ENCODE data around the gene SPACA4. TPM values are rescaled to one million over a fixed set of nuclear protein-coding genes. Genes with fewer than 3 reads are reported as not detected.
A peak's percentile ranks its signal among the peaks of the same experiment; 100 is the strongest.

SPACA4 gene
- polyA plus RNA-seq, 1 donor (not counting 4 experiments of a cell fraction or from before 2014, with no cell fraction given): 0.08 TPM

DNA sequence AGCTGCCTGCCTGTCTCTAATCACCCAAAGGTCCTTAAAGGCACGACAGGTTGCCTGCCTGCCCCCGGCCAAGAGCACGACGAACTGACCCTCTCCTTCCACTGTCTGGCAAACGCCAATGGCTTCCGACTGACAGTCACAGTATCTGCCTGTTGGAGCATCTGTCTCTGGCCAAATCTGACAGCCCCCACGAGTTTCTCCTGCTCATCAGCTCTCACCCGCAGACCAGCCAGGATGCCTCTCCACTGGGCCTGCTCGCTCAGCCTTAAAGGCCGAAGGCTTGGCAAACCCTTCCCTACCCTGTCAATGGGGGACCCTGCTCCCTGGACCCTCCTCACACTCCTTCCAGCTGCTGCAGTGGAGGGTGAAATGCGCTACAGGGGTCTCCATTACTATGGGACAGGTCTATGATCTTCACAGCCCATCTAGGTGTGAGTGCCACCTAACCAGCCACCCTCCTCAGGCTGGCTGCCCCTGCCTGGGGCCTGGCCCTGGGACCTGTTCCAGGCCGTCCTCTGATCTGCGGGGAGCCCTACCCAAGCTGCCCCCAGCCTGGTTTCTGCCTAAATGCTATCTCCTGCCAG lies 7.4 kb downstream of the SPACA4 start:
- Histone ChIP-seq H3K79me2 (ENCODE audit: control insufficient read depth, insufficient read depth, low read length) (peaks cover 37% of the 10 kb centered on the region), H2AFZ (ENCODE audit: control insufficient read depth, low read length) (no peak overlapping the region), H3K9me1 (ENCODE audit: control insufficient read depth, extremely low read depth, insufficient read depth, low read length) (peaks cover 5% of the 10 kb centered on the region), H3K36me3 (ENCODE audit: control insufficient read depth in 2 of 2, extremely low read depth in 1 of 2, insufficient read depth in 2 of 2, low read length in 2 of 2) (peaks cover 20 to 36% of the 10 kb centered on the region in 2 experiments), H3K4me3 (ENCODE audit: control insufficient read depth in 2 of 3, extremely low read depth in 1 of 3, insufficient read depth in 2 of 3, low read depth in 1 of 3, low read length in 3 of 3) (no peak overlapping the region), H3K4me1 (ENCODE audit: control insufficient read depth, extremely low read depth, insufficient read depth, low read length) (peaks cover 33% of the 10 kb centered on the region), H3K27ac (ENCODE audit: control insufficient read depth, insufficient read depth, low read length) (no peak overlapping the region), H3K9me3 (ENCODE audit: control insufficient read depth, low read depth, low read length) (no peaks in the 10 kb centered on the region), H3K4me2 (ENCODE audit: control insufficient read depth, extremely low read depth, insufficient read depth, low read depth, low read length) (no peak overlapping the region), H3K27me3 (ENCODE audit: control insufficient read depth, extremely low read depth, insufficient read depth, low read length) (no peaks in the 10 kb centered on the region), H4K20me1 (ENCODE audit: control insufficient read depth, extremely low read depth, insufficient read depth, low read length) (peaks cover 32% of the 10 kb centered on the region), H3K9ac (ENCODE audit: control insufficient read depth, extremely low read depth, insufficient read depth, low read length) (no peak overlapping the region)
- dilution Hi-C loops (cut with MboI; ENCODE audit: extremely low pct_ligation_motif_present, low sequenced_read_pairs): no loop called here
- FAIRE-seq (no peak), DNase-seq (ENCODE audit: low read depth, low spot score) (no peak)
- TF ChIP-seq EZH2 (IDR thresholded peaks at IDR 0.05; ENCODE audit: low read length): no peak
- TF ChIP-seq, protein P1, sequence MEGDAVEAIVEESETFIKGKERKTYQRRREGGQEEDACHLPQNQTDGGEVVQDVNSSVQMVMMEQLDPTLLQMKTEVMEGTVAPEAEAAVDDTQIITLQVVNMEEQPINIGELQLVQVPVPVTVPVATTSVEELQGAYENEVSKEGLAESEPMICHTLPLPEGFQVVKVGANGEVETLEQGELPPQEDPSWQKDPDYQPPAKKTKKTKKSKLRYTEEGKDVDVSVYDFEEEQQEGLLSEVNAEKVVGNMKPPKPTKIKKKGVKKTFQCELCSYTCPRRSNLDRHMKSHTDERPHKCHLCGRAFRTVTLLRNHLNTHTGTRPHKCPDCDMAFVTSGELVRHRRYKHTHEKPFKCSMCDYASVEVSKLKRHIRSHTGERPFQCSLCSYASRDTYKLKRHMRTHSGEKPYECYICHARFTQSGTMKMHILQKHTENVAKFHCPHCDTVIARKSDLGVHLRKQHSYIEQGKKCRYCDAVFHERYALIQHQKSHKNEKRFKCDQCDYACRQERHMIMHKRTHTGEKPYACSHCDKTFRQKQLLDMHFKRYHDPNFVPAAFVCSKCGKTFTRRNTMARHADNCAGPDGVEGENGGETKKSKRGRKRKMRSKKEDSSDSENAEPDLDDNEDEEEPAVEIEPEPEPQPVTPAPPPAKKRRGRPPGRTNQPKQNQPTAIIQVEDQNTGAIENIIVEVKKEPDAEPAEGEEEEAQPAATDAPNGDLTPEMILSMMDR (optimal IDR thresholded peaks at IDR 0.05 in 1 of 3, IDR thresholded peaks at IDR 0.05 in 1 of 3, conservative IDR thresholded peaks at IDR 0.05 in 1 of 3; ENCODE audit: extremely low read depth in 1 of 3, insufficient read depth in 2 of 3, low read length in 3 of 3): no peak

DNA sequence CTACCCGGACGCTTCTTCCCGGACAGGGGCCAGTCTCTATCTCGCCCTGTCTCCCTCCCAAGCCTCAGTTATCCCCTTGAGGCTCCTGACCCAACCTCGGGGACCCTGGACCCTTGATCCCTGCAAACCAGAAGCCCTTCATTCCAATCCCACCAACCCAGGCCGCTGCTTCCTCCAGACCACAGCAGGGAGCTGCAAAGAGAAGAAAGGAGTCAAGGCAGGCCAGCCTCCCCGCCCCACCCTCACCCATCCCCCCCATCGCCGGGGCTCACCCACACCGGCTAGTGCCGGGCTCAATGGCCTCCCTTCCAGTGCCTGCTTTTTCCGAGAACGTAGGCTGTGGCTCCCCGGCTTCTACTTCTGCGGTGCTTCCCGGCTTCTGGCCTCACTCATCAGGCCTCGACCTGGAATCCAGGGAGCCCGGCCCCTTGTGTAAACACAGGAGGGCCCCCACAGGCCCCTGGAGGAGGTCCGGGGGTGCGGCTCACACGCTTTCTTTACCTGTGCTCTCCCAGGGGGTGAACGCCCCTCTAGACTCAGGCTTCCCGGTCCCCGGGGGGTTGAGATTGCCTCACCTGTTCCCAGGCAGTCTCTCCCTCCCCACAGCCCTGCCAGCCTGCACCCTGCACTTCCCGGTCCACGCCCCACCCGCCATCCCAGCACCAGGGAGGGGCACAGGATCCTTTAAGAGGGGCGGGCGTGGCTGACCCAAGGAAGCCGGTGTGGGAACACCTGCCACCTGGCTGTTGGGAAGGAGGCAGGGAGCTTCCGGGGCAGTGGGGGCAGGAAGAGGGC lies 8.1 kb downstream of the SPACA4 start, which contains the start of gene FAM83E:
FAM83E (minus strand) TSS at position 641 of the 795 bp plus-strand sequence. CDS start 1,704 bp downstream, outside the sequence.
- H2AFZ ChIP-seq (ENCODE audit: control insufficient read depth, low read length): no peak within 1 kb of the TSS
- H3K27me3 ChIP-seq (ENCODE audit: control insufficient read depth, extremely low read depth, insufficient read depth, low read length): no peaks in the 10 kb centered on the region
- TF ChIP-seq EZH2 (IDR thresholded peaks at IDR 0.05; ENCODE audit: low read length): no peak
- TF ChIP-seq, protein P1 (optimal IDR thresholded peaks at IDR 0.05 in 1 of 3, IDR thresholded peaks at IDR 0.05 in 1 of 3, conservative IDR thresholded peaks at IDR 0.05 in 1 of 3; ENCODE audit: extremely low read depth in 1 of 3, insufficient read depth in 2 of 3, low read length in 3 of 3): no peak
- peaks cover 5% of the 10 kb centered on the region for H3K9me1 ChIP-seq (ENCODE audit: control insufficient read depth, extremely low read depth, insufficient read depth, low read length)
- FAIRE-seq (no peak), DNase-seq (ENCODE audit: low read depth, low spot score) (no peak)
- H4K20me1 ChIP-seq (ENCODE audit: control insufficient read depth, extremely low read depth, insufficient read depth, low read length): peaks cover 32% of the 10 kb centered on the region
- no peaks in the 10 kb centered on the region for H3K9me3 ChIP-seq (ENCODE audit: control insufficient read depth, low read depth, low read length)
- H3K36me3 ChIP-seq (ENCODE audit: control insufficient read depth in 2 of 2, extremely low read depth in 1 of 2, insufficient read depth in 2 of 2, low read length in 2 of 2): peaks cover 20 to 36% of the 10 kb centered on the region in 2 experiments
- peak within 1 kb of the TSS in 1 of 3 experiments; percentile 19 for H3K4me3 ChIP-seq (ENCODE audit: control insufficient read depth in 2 of 3, extremely low read depth in 1 of 3, insufficient read depth in 2 of 3, low read depth in 1 of 3, low read length in 3 of 3)
- peak within 1 kb of the TSS; percentile 98 for H3K9ac ChIP-seq (ENCODE audit: control insufficient read depth, extremely low read depth, insufficient read depth, low read length)
- H3K27ac ChIP-seq (ENCODE audit: control insufficient read depth, insufficient read depth, low read length): no peak within 1 kb of the TSS
- peak within 1 kb of the TSS; percentile 95 for H3K4me2 ChIP-seq (ENCODE audit: control insufficient read depth, extremely low read depth, insufficient read depth, low read depth, low read length)
- dilution Hi-C loops (cut with MboI; ENCODE audit: extremely low pct_ligation_motif_present, low sequenced_read_pairs): no loop called here
- H3K4me1 ChIP-seq (ENCODE audit: control insufficient read depth, extremely low read depth, insufficient read depth, low read length): peaks cover 34% of the 10 kb centered on the region
- peaks cover 37% of the 10 kb centered on the region for H3K79me2 ChIP-seq (ENCODE audit: control insufficient read depth, insufficient read depth, low read length)
